HepG2 (cell line): ENCODE results near the gene SERAC1. TPM values are rescaled to one million over a fixed set of nuclear protein-coding genes. Genes with fewer than 3 reads are reported as not detected.

ENCODE experiments used
- ATAC-seq: fragments of 200-7000 bp; cut with Tn5 transposase; 3 replicates; pipeline ENCODE4 v1.9.1; 2020; ENCODE audit warnings: mild to moderate bottlenecking, moderate library complexity
- BruUV-seq: library from RNA; stranded (reverse); fragments of 400-500 nt; replicated peaks from 2 replicates; lab custom pipeline; 2021; lab: Mats Ljungman, UMichigan
- CTCF ChIA-PET: fragments of 300-600 bp; formaldehyde crosslinking; extraction: SDS; loops from one replicate; lab custom pipeline; 2021; ENCODE audit warnings: low total read pairs, inconsistent platforms, low intra/inter-chr PET ratio; lab: Yijun Ruan, JAX
- POLR2A ChIA-PET: fragments of 350-600 bp; sonication (Branson Sonifier 250); formaldehyde crosslinking; loops from one replicate; lab custom pipeline; 2020; ENCODE audit warnings: antibody characterized with exemption, inconsistent platforms; lab: Yijun Ruan, JAX
- DNase-seq: peaks from one replicate; pipeline ENCODE4 v3.0.0-alpha.2; 2015; ENCODE audit warnings: low spot score
- FAIRE-seq: peaks from 3 replicates; lab custom pipeline; 2011; peaks lifted over from hg19 to GRCh38; lab: Jason Lieb, UNC
- H2AFZ ChIP-seq: one replicate; pipeline ENCODE4 v1.6.1; 2011; ENCODE audit warnings: low read length, inconsistent platforms
- H3K27ac ChIP-seq: fragments of 300-600 bp; 3 replicates; pipeline ENCODE4 v1.8.0; 2011; ENCODE audit warnings: mixed run types, mild to moderate bottlenecking, mixed read lengths, low read length, inconsistent platforms; ENCODE audit not compliant: insufficient read depth; ENCODE audit errors: extremely low read length
- H3K27me3 ChIP-seq, 2 experiments: fragments of 200-600 bp in 1 of 2; 2 replicates in 1 of 2; 3 replicates in 1 of 2; pipeline versions ENCODE4 v1.6.0 to v1.8.0; 2011; ENCODE audit warnings: low read length in 2 of 2, mild to moderate bottlenecking in 2 of 2, moderate library complexity in 2 of 2, inconsistent platforms in 1 of 2; ENCODE audit not compliant: insufficient read depth in 2 of 2, control insufficient read depth in 1 of 2
- H3K36me3 ChIP-seq, 2 experiments: fragments of 200-600 bp in 1 of 2; replicated peaks in 1 of 2; 2 replicates in 1 of 2; 3 replicates in 1 of 2; pipeline versions ENCODE4 v1.5.1 to v1.8.0; 2011; ENCODE audit warnings: low read length in 2 of 2, inconsistent platforms in 1 of 2; ENCODE audit not compliant: insufficient read depth in 2 of 2, control insufficient read depth in 1 of 2
- H3K4me1 ChIP-seq: 2 replicates; pipeline ENCODE4 v1.5.1; 2012; ENCODE audit warnings: low read length, inconsistent platforms; ENCODE audit not compliant: insufficient read depth
- H3K4me2 ChIP-seq: 2 replicates; pipeline ENCODE4 v1.6.0; 2011; ENCODE audit warnings: low read depth, low read length, inconsistent platforms
- H3K4me3 ChIP-seq, 3 experiments: fragments of 200-600 bp in 1 of 3; sonication (generic), shearing (Covaris generic) in 1 of 3; replicated peaks in 1 of 3; 2 replicates each; pipeline ENCODE4 v1.5.1; 2011 to 2016; ENCODE audit warnings: low read length in 3 of 3, inconsistent platforms in 2 of 3, low read depth in 2 of 3, mild to moderate bottlenecking in 2 of 3, control low read depth in 1 of 3, mixed read lengths in 1 of 3; ENCODE audit not compliant: insufficient read depth in 1 of 3
- H3K79me2 ChIP-seq: one replicate; pipeline ENCODE4 v1.6.1; 2011; ENCODE audit warnings: low read length, inconsistent platforms; ENCODE audit not compliant: insufficient read depth
- H3K9ac ChIP-seq: 2 replicates; pipeline ENCODE4 v1.6.0; 2011; ENCODE audit warnings: mild to moderate bottlenecking, low read depth, low read length, inconsistent platforms; ENCODE audit not compliant: insufficient read depth
- H3K9me3 ChIP-seq: 2 replicates; pipeline ENCODE4 v1.5.1; 2012; ENCODE audit warnings: mild to moderate bottlenecking, low read length
- H4K20me1 ChIP-seq: 2 replicates; pipeline ENCODE4 v1.6.0; 2011; ENCODE audit warnings: inconsistent platforms, mild to moderate bottlenecking, low read length, moderate library complexity; ENCODE audit not compliant: insufficient read depth
- ATF1 ChIP-seq: IDR thresholded peaks from 2 replicates; pipeline ENCODE4 v1.6.1; 2016; ENCODE audit warnings: mild to moderate bottlenecking, control low read depth
- BCLAF1 ChIP-seq: fragments of 450-650 bp; IDR thresholded peaks from 2 replicates; pipeline ENCODE4 v1.6.1; 2017; ENCODE audit warnings: mild to moderate bottlenecking
- BHLHE40 ChIP-seq: IDR thresholded peaks from 2 replicates; pipeline ENCODE4 v1.6.1; 2011; ENCODE audit warnings: low read length, improper control_type of control experiment
- DDIT3 ChIP-seq: sonication (generic); formaldehyde crosslinking; IDR thresholded peaks from 2 replicates; pipeline ENCODE4 v1.4.0; 2020; ENCODE audit warnings: mild to moderate bottlenecking, missing genetic modification reagents
- GLI4 ChIP-seq: sonication (generic); formaldehyde crosslinking; IDR thresholded peaks from 2 replicates; pipeline ENCODE4 v1.5.1; 2020; ENCODE audit warnings: missing genetic modification reagents, mild to moderate bottlenecking, moderate library complexity, borderline replicate concordance
- KAT8 ChIP-seq: IDR thresholded peaks from 2 replicates; pipeline ENCODE4 v1.6.1; 2016; ENCODE audit warnings: missing genetic modification reagents, missing compliant biosample characterization
- MNT ChIP-seq: fragments of 450-650 bp; IDR thresholded peaks from 2 replicates; pipeline ENCODE4 v1.6.1; 2016
- PCBP1 ChIP-seq: fragments of 200-400 bp; formaldehyde crosslinking; IDR thresholded peaks from 2 replicates; pipeline ENCODE4 v1.6.1; 2017; ENCODE audit warnings: mild to moderate bottlenecking, low read depth, low read length, borderline replicate concordance
- TEAD2 ChIP-seq: sonication (generic); formaldehyde crosslinking; IDR thresholded peaks from 2 replicates; pipeline ENCODE4 v1.9.0; 2021; ENCODE audit warnings: missing genetic modification reagents
- ZBTB4 ChIP-seq: sonication (generic); formaldehyde crosslinking; IDR thresholded peaks from 2 replicates; pipeline ENCODE4 v1.4.0; 2020; ENCODE audit warnings: missing genetic modification reagents, mild to moderate bottlenecking, borderline replicate concordance
- ZNF317 ChIP-seq: sonication (generic); formaldehyde crosslinking; IDR thresholded peaks from 2 replicates; pipeline ENCODE4 v1.5.0; 2020; ENCODE audit warnings: mild to moderate bottlenecking, missing genetic modification reagents
- WGBS: methylation state at CpG from one replicate; pipeline ENCODE4 v1.1.6; 2017; ENCODE audit warnings: low lambda C conversion rate; 5-methylcytosine and 5-hydroxymethylcytosine counted together
- in situ Hi-C: cut with HindIII; loops from 2 replicates; pipeline ENCODE4 v1.10.0; 2017; ENCODE audit warnings: low pct_unique_long_range_greater_than_20kb; ENCODE audit not compliant: extremely low pct_ligation_motif_present
- intact Hi-C: fragments of 100-400 bp; cut with micrococcal nuclease; formaldehyde crosslinking; loops from one replicate; pipeline ENCODE4 v1.10.0; 2022; ENCODE audit not compliant: unreplicated experiment
- polyA plus RNA-seq, 8 experiments: library from polyadenylated mRNA; depleted of rRNA in 3 of 8; stranded (reverse) in 7 of 8; unstranded in 1 of 8; fragments of >200 nt; fragmentation: Illumina TruSeq in 4 of 8; extraction: Trizol in 4 of 8; gene quantifications; 2 replicates each; pipeline versions ENCODE4 v1.2.1 to v1.2.3, GENCODE V29; 2011 to 2016; ENCODE audit warnings: low read depth in 4 of 8, missing spikeins in 1 of 8, mixed read lengths in 1 of 8; ENCODE audit not compliant: insufficient read depth in 1 of 8
- total RNA-seq, 5 experiments: library from RNA; depleted of rRNA; stranded (reverse); fragments of >200 nt; fragmentation: Illumina TruSeq; extraction: Trizol; gene quantifications; 2 replicates each; pipeline ENCODE4 v1.2.3, GENCODE V29; 2016; ENCODE audit warnings: low read depth in 1 of 5

Gene SERAC1
- total and polyA plus RNA-seq, 2 of the 13 experiments (the other 11 are each of a cell fraction or from before 2014, with no cell fraction given): 4.5 to 8.1 TPM

GRCh38 chr6:158160932-158161539, 7.0 kb downstream of the SERAC1 start:
- Histone ChIP-seq H3K27me3 (no peaks in the 10 kb centered on the region), H2AFZ (no peak overlapping the region), H3K9me3 (no peaks in the 10 kb centered on the region), H3K9ac (no peak overlapping the region), H3K27ac (no peak overlapping the region), H3K4me1 (peaks cover 7% of the 10 kb centered on the region), H3K4me3 (no peak overlapping the region), H3K4me2 (no peak overlapping the region), H3K36me3 (0 out of 5 replicates have a peak, but pooled peaks cover 1 to 4% of the 10 kb centered on the region in 2 experiments), H4K20me1 (no peaks in the 10 kb centered on the region), H3K79me2 (peaks cover 4% of the 10 kb centered on the region)
- ATAC-seq (no peak), FAIRE-seq (no peak), DNase-seq (no peak)
- 98% methylated on average over 3 of the region's 3 CpGs for WGBS
- intact Hi-C loops (no loop called here), in situ Hi-C loops (no loop called here)
- ChIA-PET CTCF (no interaction called here), POLR2A (no interaction called here)
- TF ChIP-seq BHLHE40: no peak
- TF ChIP-seq ATF1 (CRISPR knock-in tag): no peak
- no peak for TF ChIP-seq TEAD2 (CRISPR knock-in tag)
- no peak for TF ChIP-seq PCBP1
- no peak for TF ChIP-seq ZNF317 (CRISPR knock-in tag)
- TF ChIP-seq GLI4 (CRISPR knock-in tag): no peak
- TF ChIP-seq ZBTB4 (CRISPR knock-in tag): no peak
- TF ChIP-seq MNT: no peak
- no peak for TF ChIP-seq KAT8
- no peak for TF ChIP-seq BCLAF1
- no peak for TF ChIP-seq DDIT3 (CRISPR knock-in tag)
- no TSS peak for BruUV-seq
